SU-DHL-6 (cell line): Measurements from ENCODE around the gene LRRTM4.

Experiments
- EZH2phosphoT487 ChIP-seq: fragments of 200-600 bp; sonication (generic), shearing (Covaris generic); conservative IDR thresholded peaks from 2 replicates; pipeline ENCODE4 v1.6.1; 2018; ENCODE audit warnings: mild to moderate bottlenecking, antibody characterized with exemption, low read length, moderate library complexity, mixed read lengths
- TF ChIP-seq, protein P1 (sequence below): fragments of 200-600 bp; sonication (generic); IDR thresholded peaks from one replicate; pipeline ENCODE4 v1.5.1; 2017; ENCODE audit warnings: antibody characterized with exemption, mild to moderate bottlenecking, low read length, moderate library complexity; ENCODE audit not compliant: insufficient read depth, poor library complexity, severe bottlenecking

GRCh38 chr2:77142141-77142540 lies 380.0 kb downstream of the LRRTM4 start:
- TF ChIP-seq, protein P1, sequence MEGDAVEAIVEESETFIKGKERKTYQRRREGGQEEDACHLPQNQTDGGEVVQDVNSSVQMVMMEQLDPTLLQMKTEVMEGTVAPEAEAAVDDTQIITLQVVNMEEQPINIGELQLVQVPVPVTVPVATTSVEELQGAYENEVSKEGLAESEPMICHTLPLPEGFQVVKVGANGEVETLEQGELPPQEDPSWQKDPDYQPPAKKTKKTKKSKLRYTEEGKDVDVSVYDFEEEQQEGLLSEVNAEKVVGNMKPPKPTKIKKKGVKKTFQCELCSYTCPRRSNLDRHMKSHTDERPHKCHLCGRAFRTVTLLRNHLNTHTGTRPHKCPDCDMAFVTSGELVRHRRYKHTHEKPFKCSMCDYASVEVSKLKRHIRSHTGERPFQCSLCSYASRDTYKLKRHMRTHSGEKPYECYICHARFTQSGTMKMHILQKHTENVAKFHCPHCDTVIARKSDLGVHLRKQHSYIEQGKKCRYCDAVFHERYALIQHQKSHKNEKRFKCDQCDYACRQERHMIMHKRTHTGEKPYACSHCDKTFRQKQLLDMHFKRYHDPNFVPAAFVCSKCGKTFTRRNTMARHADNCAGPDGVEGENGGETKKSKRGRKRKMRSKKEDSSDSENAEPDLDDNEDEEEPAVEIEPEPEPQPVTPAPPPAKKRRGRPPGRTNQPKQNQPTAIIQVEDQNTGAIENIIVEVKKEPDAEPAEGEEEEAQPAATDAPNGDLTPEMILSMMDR: no peak
- TF ChIP-seq EZH2phosphoT487: no peak
